Stimulated activated effector memory CD8-positive, alpha-beta T cell treated with anti-CD3 and anti-CD28 coated beads, Interleukin-12 subunit alpha, Interleukin-12 subunit beta, amount 100 ng/mL, for 72 hours (primary cell): ENCODE results near the gene PPP4R1.
A peak's percentile ranks its signal among the peaks of the same experiment; 100 is the strongest.

Experiments used
- ATAC-seq: fragments of 150-1000 bp; cut with Tn5 transposase; 2 replicates; pipeline ENCODE4 v1.10.0; 2021
- DNase-seq, 2 donors: peaks; one replicate each; pipeline ENCODE4 v3.0.0; 2021 to 2022; ENCODE audit warnings: low spot score in 2 of 2
- H3K27ac Mint-ChIP-seq: one replicate; pipeline ENCODE4 v1.8.0; 2022; ENCODE audit warnings: mild to moderate bottlenecking, mixed read lengths
- H3K36me3 Mint-ChIP-seq: one replicate; pipeline ENCODE4 v1.8.0; 2022; ENCODE audit warnings: mild to moderate bottlenecking, mixed read lengths
- H3K4me1 Mint-ChIP-seq: one replicate; pipeline ENCODE4 v1.8.0; 2022; ENCODE audit warnings: mixed read lengths
- H3K4me3 Mint-ChIP-seq: one replicate; pipeline ENCODE4 v1.8.0; 2022; ENCODE audit warnings: mild to moderate bottlenecking, mixed read lengths
- H3K9me3 Mint-ChIP-seq: one replicate; pipeline ENCODE4 v1.8.0; 2022; ENCODE audit warnings: mixed read lengths

The PPP4R1 gene, protein sequence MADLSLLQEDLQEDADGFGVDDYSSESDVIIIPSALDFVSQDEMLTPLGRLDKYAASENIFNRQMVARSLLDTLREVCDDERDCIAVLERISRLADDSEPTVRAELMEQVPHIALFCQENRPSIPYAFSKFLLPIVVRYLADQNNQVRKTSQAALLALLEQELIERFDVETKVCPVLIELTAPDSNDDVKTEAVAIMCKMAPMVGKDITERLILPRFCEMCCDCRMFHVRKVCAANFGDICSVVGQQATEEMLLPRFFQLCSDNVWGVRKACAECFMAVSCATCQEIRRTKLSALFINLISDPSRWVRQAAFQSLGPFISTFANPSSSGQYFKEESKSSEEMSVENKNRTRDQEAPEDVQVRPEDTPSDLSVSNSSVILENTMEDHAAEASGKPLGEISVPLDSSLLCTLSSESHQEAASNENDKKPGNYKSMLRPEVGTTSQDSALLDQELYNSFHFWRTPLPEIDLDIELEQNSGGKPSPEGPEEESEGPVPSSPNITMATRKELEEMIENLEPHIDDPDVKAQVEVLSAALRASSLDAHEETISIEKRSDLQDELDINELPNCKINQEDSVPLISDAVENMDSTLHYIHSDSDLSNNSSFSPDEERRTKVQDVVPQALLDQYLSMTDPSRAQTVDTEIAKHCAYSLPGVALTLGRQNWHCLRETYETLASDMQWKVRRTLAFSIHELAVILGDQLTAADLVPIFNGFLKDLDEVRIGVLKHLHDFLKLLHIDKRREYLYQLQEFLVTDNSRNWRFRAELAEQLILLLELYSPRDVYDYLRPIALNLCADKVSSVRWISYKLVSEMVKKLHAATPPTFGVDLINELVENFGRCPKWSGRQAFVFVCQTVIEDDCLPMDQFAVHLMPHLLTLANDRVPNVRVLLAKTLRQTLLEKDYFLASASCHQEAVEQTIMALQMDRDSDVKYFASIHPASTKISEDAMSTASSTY

DNA sequence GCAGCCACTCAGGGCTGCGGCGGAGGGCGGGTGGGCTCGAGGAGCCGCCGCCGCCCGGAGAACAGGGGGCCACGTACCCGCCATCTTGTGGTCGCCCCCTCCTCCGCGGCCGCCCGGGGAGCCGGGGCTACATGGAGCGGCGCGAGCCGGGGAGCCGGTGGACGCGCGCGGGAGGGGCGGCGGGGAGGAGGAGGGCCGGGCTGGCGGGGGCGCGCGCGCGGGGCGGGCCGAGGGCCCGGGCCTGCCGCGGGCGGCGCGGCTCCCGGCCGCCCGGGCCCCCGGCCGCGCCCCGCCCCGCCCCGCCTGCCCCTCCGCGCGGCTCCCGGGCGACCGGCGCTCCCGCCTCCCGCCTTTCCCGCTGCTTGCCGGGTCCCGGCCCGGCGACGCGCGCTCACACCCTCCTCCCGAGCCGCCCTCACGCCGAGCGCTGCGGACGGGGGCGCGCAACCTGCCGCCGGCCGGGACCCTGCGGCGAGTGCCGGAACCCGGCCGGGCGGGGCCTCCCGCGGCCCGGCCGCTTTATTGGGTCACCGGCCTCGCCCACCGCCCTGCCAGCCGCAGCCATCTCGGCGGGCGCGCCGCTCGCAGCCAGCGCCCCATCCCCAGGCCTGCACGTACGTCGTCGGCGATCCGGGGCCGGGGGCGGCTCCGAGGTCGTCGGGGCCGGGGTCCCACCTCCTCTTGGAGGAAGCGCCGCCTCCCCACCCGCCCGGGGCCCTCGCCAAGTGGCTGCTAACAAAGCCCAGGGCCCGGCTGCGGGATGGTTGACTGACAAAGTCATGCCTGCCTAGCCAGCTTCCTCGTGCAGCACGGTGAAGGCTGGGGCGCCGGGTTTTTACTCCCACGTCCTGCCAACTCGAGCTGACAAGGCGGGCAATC lies at the start of gene PPP4R1:
Gene PPP4R1 (minus strand): TSS at position 159 of the 879 bp plus-strand sequence. CDS start 75 bp downstream, at position 84.
- peak within 1 kb of the TSS; percentile 93 for H3K4me3 Mint-ChIP-seq
- DNase-seq = peak; percentile 49 to 79
- peaks cover 25% of the 10 kb centered on the region for H3K36me3 Mint-ChIP-seq
- peak; percentile 73 for ATAC-seq
- peak within 1 kb of the TSS; percentile 92 for H3K27ac Mint-ChIP-seq
- H3K4me1 Mint-ChIP-seq = peaks cover 41% of the 10 kb centered on the region
- no peaks in the 10 kb centered on the region for H3K9me3 Mint-ChIP-seq

- no peak overlapping the region for H3K4me3 Mint-ChIP-seq
- no peaks in the 10 kb centered on the region for H3K36me3 Mint-ChIP-seq
- no peak overlapping the region for H3K27ac Mint-ChIP-seq
- DNase-seq (no peak), ATAC-seq (no peak)
- no peaks in the 10 kb centered on the region for H3K9me3 Mint-ChIP-seq
- H3K4me1 Mint-ChIP-seq = no peaks in the 10 kb centered on the region
Observed at GRCh38 chr18:9663377-9663776, 49.0 kb upstream of the PPP4R1 start.

GRCh38 chr18:9661564-9661963 lies 47.2 kb upstream of the PPP4R1 start:
- Mint-ChIP-seq H3K4me1 (no peaks in the 10 kb centered on the region), H3K36me3 (no peaks in the 10 kb centered on the region), H3K4me3 (no peak overlapping the region), H3K9me3 (no peaks in the 10 kb centered on the region), H3K27ac (no peak overlapping the region)
- no peak for ATAC-seq
- no peak for DNase-seq

DNA sequence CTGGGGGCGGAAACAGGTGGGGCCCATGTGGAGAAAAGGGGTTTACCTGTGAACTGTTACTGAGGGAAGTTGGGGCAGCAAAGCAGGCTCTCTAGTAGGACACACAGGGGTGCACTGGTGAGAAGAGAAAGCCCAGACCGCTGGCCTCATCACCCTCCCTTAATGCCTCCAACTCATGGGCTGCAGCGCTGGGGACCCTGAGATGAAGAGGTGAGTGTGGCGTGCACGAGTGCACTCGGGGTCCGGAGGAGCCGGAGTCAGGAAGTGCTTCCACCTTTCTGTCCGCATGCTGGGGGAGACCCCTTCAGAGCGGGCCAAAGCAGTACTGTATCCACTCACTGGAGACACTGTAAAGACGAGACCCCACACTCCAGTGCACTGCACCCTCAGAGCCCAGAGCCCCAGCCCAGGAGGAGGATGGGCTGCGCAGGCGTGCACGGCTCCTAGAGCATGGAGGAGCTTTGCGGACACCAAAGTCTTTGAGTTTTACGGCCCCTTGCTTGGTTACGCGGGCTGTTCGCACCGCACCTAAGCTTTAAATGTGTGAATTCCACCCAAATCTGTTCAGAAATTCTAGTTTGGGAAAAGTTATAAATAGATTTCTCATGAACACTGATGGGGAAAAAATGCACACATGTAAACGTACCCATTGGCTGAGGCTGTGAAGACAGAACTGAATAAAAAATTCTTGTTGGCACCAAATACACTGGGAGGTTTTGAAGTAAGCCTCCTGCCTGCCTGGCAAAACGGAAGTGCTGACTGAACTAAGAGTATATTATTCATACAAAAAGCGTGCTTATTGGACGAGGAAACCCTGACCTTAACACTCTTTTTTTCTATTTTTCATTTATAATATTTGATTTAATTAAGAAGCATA lies 45.4 kb upstream of the PPP4R1 start:
- DNase-seq (no peak), ATAC-seq (no peak)
- Mint-ChIP-seq H3K36me3 (no peaks in the 10 kb centered on the region), H3K27ac (no peak overlapping the region), H3K4me1 (no peaks in the 10 kb centered on the region), H3K4me3 (no peak overlapping the region), H3K9me3 (no peaks in the 10 kb centered on the region)

GRCh38 chr18:9658087-9658641 lies 43.8 kb upstream of the PPP4R1 start:
- Mint-ChIP-seq H3K9me3 (no peaks in the 10 kb centered on the region), H3K4me3 (no peak overlapping the region), H3K27ac (no peak overlapping the region), H3K36me3 (no peaks in the 10 kb centered on the region), H3K4me1 (no peaks in the 10 kb centered on the region)
- ATAC-seq (no peak), DNase-seq (no peak)

DNA sequence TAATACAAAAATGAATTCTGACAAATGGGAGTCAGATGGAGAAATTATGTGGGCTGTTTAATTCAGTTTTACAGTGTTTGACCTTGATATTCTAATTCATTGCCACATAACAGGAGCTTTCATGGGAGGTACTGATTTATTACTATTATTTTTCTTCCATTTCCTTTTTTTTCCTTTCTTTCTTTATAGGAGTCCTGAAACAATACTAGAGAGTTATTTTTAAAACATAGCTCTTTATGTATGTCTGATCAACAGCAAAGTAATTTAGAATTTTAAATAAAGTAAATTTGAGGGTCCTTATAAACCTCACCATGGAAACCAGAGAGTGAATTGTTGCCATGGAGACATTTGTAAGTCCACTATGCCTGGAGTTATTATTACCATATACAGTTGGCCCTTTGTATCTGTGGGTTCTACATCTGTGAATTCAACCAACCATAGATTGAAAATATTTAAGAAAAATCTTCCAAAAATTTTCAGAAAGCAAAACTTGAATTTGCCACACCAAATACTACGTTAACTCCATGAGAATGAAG lies 40.9 kb upstream of the PPP4R1 start:
- Mint-ChIP-seq H3K4me3 (no peak overlapping the region), H3K9me3 (no peaks in the 10 kb centered on the region), H3K4me1 (no peaks in the 10 kb centered on the region), H3K36me3 (no peaks in the 10 kb centered on the region), H3K27ac (no peak overlapping the region)
- ATAC-seq (no peak), DNase-seq (no peak)

GRCh38 chr18:9653390-9653789 lies 39.0 kb upstream of the PPP4R1 start:
- H3K4me1 Mint-ChIP-seq = no peaks in the 10 kb centered on the region
- H3K9me3 Mint-ChIP-seq = no peaks in the 10 kb centered on the region
- no peak overlapping the region for H3K4me3 Mint-ChIP-seq
- ATAC-seq = no peak
- H3K36me3 Mint-ChIP-seq = no peaks in the 10 kb centered on the region
- no peak overlapping the region for H3K27ac Mint-ChIP-seq
- no peak for DNase-seq

GRCh38 chr18:9649164-9649540 lies 34.8 kb upstream of the PPP4R1 start:
- ATAC-seq = no peak
- Mint-ChIP-seq H3K4me1 (no peaks in the 10 kb centered on the region), H3K9me3 (no peaks in the 10 kb centered on the region), H3K27ac (no peak overlapping the region), H3K4me3 (no peak overlapping the region), H3K36me3 (no peaks in the 10 kb centered on the region)
- DNase-seq = no peak

DNA sequence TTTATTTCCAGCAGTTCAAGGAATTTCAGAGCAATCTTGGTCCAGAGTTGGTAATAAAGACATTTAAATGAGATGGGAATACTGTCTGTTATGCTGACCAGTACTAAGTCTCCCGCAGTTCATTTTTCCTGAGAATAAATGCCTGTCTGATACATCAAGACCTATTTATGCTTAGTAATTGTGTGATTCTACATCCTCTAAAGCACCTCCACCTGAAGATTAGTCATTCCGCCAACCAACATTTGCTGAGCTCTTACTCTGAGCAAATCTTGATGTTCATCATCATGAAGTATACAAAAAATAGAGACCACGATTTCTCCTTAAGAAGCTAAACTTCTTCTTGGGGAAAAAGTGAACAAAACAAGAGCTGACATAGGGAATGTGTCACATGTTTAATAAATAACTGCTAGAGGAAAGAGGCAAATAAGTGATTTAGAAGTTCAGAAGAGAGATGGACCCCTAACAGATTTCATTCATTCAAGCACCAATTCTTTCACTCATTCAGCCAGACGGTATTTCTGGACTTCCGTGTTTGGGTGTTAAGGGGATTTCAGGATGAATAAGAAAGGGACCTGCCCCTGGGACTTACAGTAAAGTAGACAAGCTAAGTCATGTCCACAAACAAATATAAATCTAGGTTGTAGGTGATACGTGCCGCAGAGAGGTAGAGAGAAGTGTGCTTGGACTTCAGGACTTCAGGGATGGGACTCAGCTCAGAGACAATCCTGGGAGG lies 34.2 kb upstream of the PPP4R1 start:
- ATAC-seq (no peak), DNase-seq (no peak)
- Mint-ChIP-seq H3K4me1 (no peaks in the 10 kb centered on the region), H3K9me3 (no peaks in the 10 kb centered on the region), H3K36me3 (no peaks in the 10 kb centered on the region), H3K27ac (no peak overlapping the region), H3K4me3 (no peak overlapping the region)

DNA sequence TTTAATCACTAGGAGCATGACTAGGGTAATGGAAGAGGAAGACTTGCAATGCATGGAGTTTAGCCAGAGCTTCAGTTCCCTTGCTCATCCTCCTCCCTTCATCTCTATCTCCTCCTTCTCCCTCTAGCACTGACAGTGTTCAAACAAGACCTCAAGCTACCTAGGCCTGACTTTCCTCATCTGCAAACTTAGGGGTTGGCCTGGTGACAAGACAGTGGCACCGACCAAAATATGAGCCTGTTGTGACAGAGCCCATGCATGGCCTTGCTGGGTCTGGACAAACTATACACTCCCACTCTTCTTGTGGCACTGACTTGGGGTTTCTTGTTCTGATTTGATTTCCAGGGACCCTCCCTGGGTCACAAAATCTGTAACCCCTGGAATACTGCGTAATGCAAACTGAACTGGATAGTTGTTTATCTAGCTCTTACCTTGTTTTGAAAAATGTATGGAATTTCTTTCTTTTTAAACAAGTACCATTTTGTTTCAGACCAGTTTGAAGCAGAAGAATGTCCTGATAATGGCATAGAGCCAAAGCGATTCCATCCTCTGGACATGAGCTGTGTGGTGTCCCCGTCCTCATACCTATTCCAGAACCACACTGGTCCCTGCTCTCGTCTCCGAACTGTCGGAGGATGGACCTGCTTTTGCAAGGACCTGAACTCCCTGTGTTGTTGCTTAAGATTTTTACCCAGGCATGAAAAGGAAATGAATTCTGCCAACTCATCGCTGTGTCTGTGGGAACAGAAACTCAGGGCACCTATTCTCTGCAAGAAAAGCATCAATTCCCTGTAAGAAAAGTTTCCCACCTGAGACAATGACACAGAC lies 33.4 kb upstream of the PPP4R1 start:
- H3K36me3 Mint-ChIP-seq = no peaks in the 10 kb centered on the region
- H3K4me3 Mint-ChIP-seq = no peak overlapping the region
- no peak overlapping the region for H3K27ac Mint-ChIP-seq
- DNase-seq = no peak
- no peaks in the 10 kb centered on the region for H3K4me1 Mint-ChIP-seq
- ATAC-seq = no peak
- H3K9me3 Mint-ChIP-seq = no peaks in the 10 kb centered on the region

- Mint-ChIP-seq H3K36me3 (no peaks in the 10 kb centered on the region), H3K9me3 (no peaks in the 10 kb centered on the region), H3K4me1 (no peaks in the 10 kb centered on the region), H3K27ac (no peak overlapping the region), H3K4me3 (no peak overlapping the region)
- ATAC-seq (no peak), DNase-seq (no peak)
Observed at GRCh38 chr18:9643549-9643948, 29.2 kb upstream of the PPP4R1 start.

GRCh38 chr18:9642799-9643462 lies 28.6 kb upstream of the PPP4R1 start:
- Mint-ChIP-seq H3K27ac (no peak overlapping the region), H3K36me3 (no peaks in the 10 kb centered on the region), H3K4me3 (no peak overlapping the region), H3K4me1 (no peaks in the 10 kb centered on the region), H3K9me3 (no peaks in the 10 kb centered on the region)
- ATAC-seq (no peak), DNase-seq (no peak)
